ENCODE measurements around the gene CDK18. TPM values are rescaled to one million over a fixed set of nuclear protein-coding genes. Genes with fewer than 3 reads are reported as not detected.

CDK18 gene
- total and polyA plus RNA-seq, 4 donors: 2.4 to 3.7 (median 3.1) TPM

DNA sequence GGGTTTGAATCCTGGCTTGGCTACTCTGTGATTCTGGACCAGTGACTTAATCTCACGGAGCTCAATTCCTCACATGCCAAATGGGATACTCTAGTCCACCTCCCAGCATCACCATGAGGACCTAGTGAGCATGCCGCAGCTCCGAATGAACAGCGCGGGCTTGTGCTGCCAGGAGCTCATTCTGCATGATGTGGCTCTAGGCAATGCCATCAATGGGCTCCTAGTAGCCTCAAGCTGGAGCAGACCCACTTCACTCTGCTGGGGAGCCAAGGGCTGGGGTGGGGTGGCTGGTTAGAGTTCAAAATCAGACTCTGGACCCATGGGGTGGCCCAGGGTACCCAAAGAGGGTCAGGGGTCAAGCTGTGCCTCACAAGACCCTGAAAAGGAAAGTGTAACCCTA is 41.5 kb downstream of the CDK18 start:
- H3K36me3 ChIP-seq (ENCODE audit: control insufficient read depth in 4 of 4, insufficient read depth in 3 of 4, low read depth in 1 of 4, low read length in 3 of 4): no peaks in the 10 kb centered on the region
- H3K9me3 ChIP-seq (ENCODE audit: control insufficient read depth in 4 of 4, low read length in 3 of 4): peaks cover 0 to 1% (median 0%) of the 10 kb centered on the region in 4 donors
- H3K4me1 ChIP-seq (ENCODE audit: control insufficient read depth in 4 of 4, insufficient read depth in 4 of 4, low read length in 3 of 4): no peaks in the 10 kb centered on the region
- DNase-seq (ENCODE audit: low spot score): peak; percentile 24
- no peak overlapping the region for H3K9ac ChIP-seq (ENCODE audit: low read depth in 1 of 2, low read length in 2 of 2)
- H3K27me3 ChIP-seq (ENCODE audit: control insufficient read depth in 4 of 4, insufficient read depth in 4 of 4, low read length in 3 of 4): peaks cover 0 to 19% (median 3%) of the 10 kb centered on the region in 4 donors
- no peak overlapping the region for H3K4me3 ChIP-seq (ENCODE audit: low read depth in 1 of 3, low read length in 3 of 3)
- WGBS: 90% methylated on average over 5 of the region's 5 CpGs
- no peak overlapping the region for H3K27ac ChIP-seq (ENCODE audit: low read depth in 1 of 2, low read length in 2 of 2)
- no peak for TF ChIP-seq NR2F2 (IDR thresholded peaks at IDR 0.05)
- no peak for TF ChIP-seq RXRA (IDR thresholded peaks at IDR 0.05)

DNA sequence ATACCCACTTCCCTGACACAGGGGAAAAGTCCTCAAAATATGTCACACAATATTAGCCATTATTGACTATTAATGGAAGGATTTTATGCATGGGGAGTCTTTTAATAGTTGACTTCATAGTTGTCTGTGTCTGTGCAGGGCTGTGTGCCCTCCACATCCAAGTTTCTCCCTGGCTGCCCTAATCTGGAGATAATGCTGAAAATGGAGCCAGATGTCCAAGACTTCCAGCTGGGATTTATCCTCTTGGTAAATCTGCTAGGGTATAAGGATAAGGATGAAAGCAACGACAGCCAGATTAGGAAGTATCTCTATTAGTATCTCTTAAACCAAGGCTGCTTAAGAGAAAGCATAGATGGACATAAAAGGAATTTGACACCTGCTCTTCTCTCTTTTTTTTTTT is 42.1 kb downstream of the CDK18 start:
- H3K27me3 ChIP-seq (ENCODE audit: control insufficient read depth in 4 of 4, insufficient read depth in 4 of 4, low read length in 3 of 4): peaks cover 0 to 14% (median 3%) of the 10 kb centered on the region in 4 donors
- WGBS: 80% methylated on average over 1 of the region's 1 CpG

DNA sequence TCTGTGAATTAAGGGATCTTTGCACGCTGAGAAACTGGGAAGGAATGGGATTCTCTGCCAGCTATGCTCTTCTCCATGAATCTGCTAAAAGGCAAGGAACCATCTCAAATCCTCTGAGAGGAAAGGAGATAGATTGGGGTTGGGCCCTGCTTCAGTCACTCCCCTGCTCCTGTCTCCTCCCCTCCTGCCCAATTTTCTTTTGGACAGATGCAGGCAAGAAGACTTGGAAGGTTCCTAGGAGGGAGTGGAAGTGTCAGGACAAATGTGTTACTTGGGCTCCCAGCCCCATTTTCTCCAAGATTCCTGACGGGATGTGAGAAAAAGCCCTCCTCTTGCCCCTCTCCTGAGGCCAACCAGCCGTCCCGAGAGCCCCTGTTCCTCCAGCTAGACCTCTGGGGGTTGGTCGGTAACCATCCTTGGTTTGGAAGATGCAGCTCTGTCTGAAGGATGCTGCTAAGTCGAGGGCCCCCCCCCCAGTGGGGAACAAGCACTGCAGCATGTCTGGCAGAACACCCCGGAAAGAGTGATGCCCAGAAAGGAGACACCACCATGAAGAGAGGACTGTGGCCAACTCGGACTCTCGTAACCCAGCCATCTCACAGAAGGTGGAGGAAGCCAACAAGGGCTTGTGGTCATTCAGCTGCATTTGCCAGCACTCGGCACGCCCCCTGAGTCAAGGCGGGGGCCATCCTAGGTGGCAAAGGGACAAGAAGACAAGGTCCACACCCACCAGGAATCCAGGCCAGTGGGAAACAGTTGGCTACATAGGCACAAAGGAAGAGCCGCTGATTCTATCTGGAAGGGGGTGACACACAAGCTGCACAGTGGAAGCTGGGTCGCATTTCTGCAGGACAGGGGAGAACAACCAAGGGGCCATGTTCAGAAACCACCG is 43.7 kb downstream of the CDK18 start:
- Histone ChIP-seq H3K4me3 (ENCODE audit: low read depth in 1 of 3, low read length in 3 of 3) (no peak overlapping the region), H3K9me3 (ENCODE audit: control insufficient read depth in 4 of 4, low read length in 3 of 4) (peaks cover 0 to 1% (median 0%) of the 10 kb centered on the region in 4 donors), H3K27me3 (ENCODE audit: control insufficient read depth in 4 of 4, insufficient read depth in 4 of 4, low read length in 3 of 4) (peaks cover 0 to 12% (median 3%) of the 10 kb centered on the region in 4 donors), H3K9ac (ENCODE audit: low read depth in 1 of 2, low read length in 2 of 2) (no peak overlapping the region), H3K36me3 (ENCODE audit: control insufficient read depth in 4 of 4, insufficient read depth in 3 of 4, low read depth in 1 of 4, low read length in 3 of 4) (no peaks in the 10 kb centered on the region), H3K27ac (ENCODE audit: low read depth in 1 of 2, low read length in 2 of 2) (no peak overlapping the region), H3K4me1 (ENCODE audit: control insufficient read depth in 4 of 4, insufficient read depth in 4 of 4, low read length in 3 of 4) (no peaks in the 10 kb centered on the region)
- 73% methylated on average over 15 of the region's 15 CpGs for WGBS
- TF ChIP-seq NR2F2 (IDR thresholded peaks at IDR 0.05): no peak
- no peak for TF ChIP-seq FOXA1 (IDR thresholded peaks at IDR 0.05)
- TF ChIP-seq, protein P1, sequence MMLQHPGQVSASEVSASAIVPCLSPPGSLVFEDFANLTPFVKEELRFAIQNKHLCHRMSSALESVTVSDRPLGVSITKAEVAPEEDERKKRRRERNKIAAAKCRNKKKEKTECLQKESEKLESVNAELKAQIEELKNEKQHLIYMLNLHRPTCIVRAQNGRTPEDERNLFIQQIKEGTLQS (IDR thresholded peaks at IDR 0.05): no peak
- no peak for TF ChIP-seq RXRA (IDR thresholded peaks at IDR 0.05)
- no peak for TF ChIP-seq HNF4A (conservative IDR thresholded peaks at IDR 0.05)
- TF ChIP-seq TAF1 (conservative IDR thresholded peaks at IDR 0.05): no peak
- TF ChIP-seq, protein P2, sequence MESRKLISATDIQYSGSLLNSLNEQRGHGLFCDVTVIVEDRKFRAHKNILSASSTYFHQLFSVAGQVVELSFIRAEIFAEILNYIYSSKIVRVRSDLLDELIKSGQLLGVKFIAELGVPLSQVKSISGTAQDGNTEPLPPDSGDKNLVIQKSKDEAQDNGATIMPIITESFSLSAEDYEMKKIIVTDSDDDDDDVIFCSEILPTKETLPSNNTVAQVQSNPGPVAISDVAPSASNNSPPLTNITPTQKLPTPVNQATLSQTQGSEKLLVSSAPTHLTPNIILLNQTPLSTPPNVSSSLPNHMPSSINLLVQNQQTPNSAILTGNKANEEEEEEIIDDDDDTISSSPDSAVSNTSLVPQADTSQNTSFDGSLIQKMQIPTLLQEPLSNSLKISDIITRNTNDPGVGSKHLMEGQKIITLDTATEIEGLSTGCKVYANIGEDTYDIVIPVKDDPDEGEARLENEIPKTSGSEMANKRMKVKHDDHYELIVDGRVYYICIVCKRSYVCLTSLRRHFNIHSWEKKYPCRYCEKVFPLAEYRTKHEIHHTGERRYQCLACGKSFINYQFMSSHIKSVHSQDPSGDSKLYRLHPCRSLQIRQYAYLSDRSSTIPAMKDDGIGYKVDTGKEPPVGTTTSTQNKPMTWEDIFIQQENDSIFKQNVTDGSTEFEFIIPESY (IDR thresholded peaks at IDR 0.05): no peak
- TF ChIP-seq EGR1 (IDR thresholded peaks at IDR 0.05; ENCODE audit: low read depth in 2 of 2): no peak
- peak; percentile 25 for DNase-seq (ENCODE audit: low spot score)

More for the DNA sequence above, 42.1 kb downstream of the CDK18 start:
- Histone ChIP-seq H3K36me3 (ENCODE audit: control insufficient read depth in 4 of 4, insufficient read depth in 3 of 4, low read depth in 1 of 4, low read length in 3 of 4) (no peaks in the 10 kb centered on the region), H3K4me3 (ENCODE audit: low read depth in 1 of 3, low read length in 3 of 3) (no peak overlapping the region), H3K9me3 (ENCODE audit: control insufficient read depth in 4 of 4, low read length in 3 of 4) (peaks cover 0 to 1% (median 0%) of the 10 kb centered on the region in 4 donors), H3K9ac (ENCODE audit: low read depth in 1 of 2, low read length in 2 of 2) (no peak overlapping the region), H3K4me1 (ENCODE audit: control insufficient read depth in 4 of 4, insufficient read depth in 4 of 4, low read length in 3 of 4) (no peaks in the 10 kb centered on the region), H3K27ac (ENCODE audit: low read depth in 1 of 2, low read length in 2 of 2) (no peak overlapping the region)
- TF ChIP-seq, protein P3, sequence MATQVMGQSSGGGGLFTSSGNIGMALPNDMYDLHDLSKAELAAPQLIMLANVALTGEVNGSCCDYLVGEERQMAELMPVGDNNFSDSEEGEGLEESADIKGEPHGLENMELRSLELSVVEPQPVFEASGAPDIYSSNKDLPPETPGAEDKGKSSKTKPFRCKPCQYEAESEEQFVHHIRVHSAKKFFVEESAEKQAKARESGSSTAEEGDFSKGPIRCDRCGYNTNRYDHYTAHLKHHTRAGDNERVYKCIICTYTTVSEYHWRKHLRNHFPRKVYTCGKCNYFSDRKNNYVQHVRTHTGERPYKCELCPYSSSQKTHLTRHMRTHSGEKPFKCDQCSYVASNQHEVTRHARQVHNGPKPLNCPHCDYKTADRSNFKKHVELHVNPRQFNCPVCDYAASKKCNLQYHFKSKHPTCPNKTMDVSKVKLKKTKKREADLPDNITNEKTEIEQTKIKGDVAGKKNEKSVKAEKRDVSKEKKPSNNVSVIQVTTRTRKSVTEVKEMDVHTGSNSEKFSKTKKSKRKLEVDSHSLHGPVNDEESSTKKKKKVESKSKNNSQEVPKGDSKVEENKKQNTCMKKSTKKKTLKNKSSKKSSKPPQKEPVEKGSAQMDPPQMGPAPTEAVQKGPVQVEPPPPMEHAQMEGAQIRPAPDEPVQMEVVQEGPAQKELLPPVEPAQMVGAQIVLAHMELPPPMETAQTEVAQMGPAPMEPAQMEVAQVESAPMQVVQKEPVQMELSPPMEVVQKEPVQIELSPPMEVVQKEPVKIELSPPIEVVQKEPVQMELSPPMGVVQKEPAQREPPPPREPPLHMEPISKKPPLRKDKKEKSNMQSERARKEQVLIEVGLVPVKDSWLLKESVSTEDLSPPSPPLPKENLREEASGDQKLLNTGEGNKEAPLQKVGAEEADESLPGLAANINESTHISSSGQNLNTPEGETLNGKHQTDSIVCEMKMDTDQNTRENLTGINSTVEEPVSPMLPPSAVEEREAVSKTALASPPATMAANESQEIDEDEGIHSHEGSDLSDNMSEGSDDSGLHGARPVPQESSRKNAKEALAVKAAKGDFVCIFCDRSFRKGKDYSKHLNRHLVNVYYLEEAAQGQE (IDR thresholded peaks at IDR 0.05): no peak
- no peak for TF ChIP-seq YY1 (IDR thresholded peaks at IDR 0.05)
- no peak for TF ChIP-seq RXRA (IDR thresholded peaks at IDR 0.05)
- TF ChIP-seq, protein P1 (IDR thresholded peaks at IDR 0.05): no peak
- TF ChIP-seq TAF1 (conservative IDR thresholded peaks at IDR 0.05): no peak
- TF ChIP-seq, protein P4, sequence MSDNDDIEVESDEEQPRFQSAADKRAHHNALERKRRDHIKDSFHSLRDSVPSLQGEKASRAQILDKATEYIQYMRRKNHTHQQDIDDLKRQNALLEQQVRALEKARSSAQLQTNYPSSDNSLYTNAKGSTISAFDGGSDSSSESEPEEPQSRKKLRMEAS (IDR thresholded peaks at IDR 0.05): no peak
- no peak for DNase-seq (ENCODE audit: low spot score)
